Stimulated activated naive CD8-positive, alpha-beta T cell treated with anti-CD3 and anti-CD28 coated beads, Interleukin-15, Interleukin-2, amounts not matched to agents 100 U/mL and 50 U/mL, for 24 hours (primary cell): ENCODE measurements around the gene SMC4.

Experiments
- ATAC-seq: fragments of 150-1000 bp; cut with Tn5 transposase; one replicate; pipeline ENCODE4 v1.10.0; 2021
- DNase-seq: peaks from one replicate; pipeline ENCODE4 v3.0.0; 2021

Gene SMC4

DNA sequence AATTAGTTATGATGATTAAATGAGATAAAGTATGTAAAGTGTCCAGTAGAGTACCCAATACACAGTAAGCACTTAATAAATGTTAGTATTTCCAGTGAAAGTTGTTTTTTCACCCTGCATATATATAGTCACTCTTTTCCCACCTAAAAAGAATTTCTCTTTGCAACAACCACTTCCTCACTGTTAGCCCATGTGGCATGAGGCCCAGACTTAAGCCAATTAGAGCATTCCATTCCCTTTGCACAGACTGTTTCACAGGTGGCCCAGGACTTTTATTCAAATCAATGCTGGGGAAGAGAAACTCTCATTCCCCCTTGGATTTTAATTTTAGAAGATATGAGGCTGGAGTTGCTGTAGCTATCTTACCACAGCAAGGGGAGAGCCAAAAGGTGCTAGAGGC lies 4.2 kb upstream of the SMC4 start:
- ATAC-seq: no peak
- no peak for DNase-seq

DNA sequence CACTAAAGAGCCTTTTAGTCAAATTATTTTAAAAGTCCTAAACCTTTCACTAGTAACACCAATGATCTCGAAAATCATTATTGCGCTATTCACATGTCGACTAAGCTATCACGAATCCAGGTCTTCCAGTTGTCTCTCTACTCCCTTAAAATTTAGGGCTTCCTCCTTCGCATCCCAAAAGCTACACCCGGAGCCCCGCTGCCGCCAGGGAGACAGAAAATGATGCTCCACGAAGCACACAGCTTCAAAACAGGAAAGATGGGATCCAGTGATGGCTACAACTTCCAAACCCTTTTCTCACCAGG lies 678 bp upstream of the SMC4 start:
- ATAC-seq: peak; percentile 2
- no peak for DNase-seq

GRCh38 chr3:160400030-160400701 lies 716 bp downstream of the SMC4 start:
- DNase-seq (peak; percentile 55), ATAC-seq (peak; percentile 4)

DNA sequence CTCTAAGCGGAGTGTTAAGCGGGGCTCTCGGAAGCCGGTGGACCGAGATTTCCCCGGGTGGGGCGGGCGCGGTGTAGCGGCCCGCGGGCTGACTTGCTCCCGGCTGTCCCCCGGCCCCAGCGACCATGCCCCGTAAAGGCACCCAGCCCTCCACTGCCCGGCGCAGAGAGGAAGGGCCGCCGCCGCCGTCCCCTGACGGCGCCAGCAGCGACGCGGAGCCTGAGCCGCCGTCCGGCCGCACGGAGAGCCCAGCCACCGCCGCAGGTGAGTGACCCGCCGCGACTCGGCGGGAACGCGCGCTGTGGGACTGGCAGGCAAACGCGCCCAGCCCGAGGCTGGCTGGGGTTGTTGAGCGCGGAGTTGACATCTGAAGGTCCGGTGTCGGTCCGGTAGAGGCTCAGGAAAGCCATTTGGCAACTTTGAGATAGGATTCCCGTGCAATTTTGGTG lies 1.3 kb downstream of the SMC4 start:
- DNase-seq: peak; percentile 35
- ATAC-seq: no peak

- no peak for DNase-seq
- no peak for ATAC-seq
Measured at GRCh38 chr3:160401291-160402095, 2.0 kb downstream of the SMC4 start.

DNA sequence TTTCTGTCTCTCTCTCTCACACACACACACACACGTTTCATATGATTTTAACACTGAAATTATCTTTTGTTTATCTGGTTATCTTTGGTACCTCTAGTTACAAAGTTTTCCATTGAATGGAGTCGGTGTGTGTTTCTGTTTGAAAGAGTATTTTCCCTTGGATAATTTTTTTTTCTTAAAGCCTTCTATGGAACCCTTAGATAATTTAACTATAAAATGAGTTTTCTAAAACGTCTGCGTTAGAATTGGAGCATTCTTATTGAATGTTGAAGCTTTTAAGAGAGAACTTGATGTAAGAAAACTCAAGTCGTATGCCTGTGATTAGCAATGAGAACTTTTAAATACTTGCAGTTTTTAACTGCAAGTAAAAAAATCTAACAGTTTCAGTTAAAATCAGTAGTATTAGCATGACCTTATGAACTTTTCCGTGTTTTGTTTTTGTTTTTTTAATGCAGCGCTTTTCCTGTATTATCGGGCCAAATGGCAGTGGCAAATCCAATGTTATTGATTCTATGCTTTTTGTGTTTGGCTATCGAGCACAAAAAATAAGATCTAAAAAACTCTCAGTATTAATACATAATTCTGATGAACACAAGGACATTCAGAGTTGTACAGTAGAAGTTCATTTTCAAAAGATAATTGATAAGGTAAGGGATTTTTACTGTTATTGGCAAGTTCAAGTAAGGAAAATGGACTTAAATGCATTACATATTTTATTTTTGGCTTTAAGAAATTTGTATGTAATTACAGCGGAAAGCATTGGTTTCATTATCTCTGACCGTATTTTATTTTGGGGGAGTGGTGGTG lies 3.0 kb downstream of the SMC4 start:
- DNase-seq: no peak

GRCh38 chr3:160403028-160403545 lies 3.6 kb downstream of the SMC4 start:
- ATAC-seq (no peak), DNase-seq (no peak)

More for the DNA sequence above, 3.0 kb downstream of the SMC4 start:
- no peak for ATAC-seq

DNA sequence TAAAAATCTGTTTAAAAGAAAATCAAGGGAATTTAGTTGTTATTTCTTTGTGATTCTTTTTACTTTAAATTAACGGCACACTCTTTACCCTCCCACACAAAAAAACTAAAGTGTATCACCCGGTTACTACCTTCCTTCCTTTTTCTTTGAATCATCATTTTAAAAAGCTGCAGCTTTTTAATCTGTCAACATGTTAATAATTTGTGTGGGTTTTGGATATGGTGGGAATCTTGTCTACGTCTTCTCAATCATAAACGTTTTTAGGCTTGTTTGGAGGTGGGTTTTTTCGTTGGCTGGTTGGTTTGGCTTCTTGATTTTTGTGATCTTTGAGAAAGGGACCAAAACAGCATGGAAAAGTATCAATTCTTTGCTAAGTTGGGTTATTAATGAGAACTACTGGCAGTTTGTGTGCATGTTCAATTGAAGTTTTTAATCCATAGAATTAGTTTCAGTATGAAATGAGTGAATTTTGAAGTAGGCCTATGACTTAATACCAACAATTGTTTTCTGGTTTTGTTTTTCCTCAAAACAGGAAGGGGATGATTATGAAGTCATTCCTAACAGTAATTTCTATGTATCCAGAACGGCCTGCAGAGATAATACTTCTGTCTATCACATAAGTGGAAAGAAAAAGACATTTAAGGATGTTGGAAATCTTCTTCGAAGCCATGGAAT lies 4.5 kb downstream of the SMC4 start:
- DNase-seq (no peak), ATAC-seq (no peak)

- ATAC-seq (no peak), DNase-seq (no peak)
Measured at GRCh38 chr3:160409812-160410610, 10.6 kb downstream of the SMC4 start.

- DNase-seq (no peak), ATAC-seq (no peak)
Measured at GRCh38 chr3:160412477-160412876, 13.0 kb downstream of the SMC4 start.

- ATAC-seq (peak; percentile 69), DNase-seq (peak; percentile 57)
Measured at GRCh38 chr3:160413613-160414248, 14.3 kb downstream of the SMC4 start.

DNA sequence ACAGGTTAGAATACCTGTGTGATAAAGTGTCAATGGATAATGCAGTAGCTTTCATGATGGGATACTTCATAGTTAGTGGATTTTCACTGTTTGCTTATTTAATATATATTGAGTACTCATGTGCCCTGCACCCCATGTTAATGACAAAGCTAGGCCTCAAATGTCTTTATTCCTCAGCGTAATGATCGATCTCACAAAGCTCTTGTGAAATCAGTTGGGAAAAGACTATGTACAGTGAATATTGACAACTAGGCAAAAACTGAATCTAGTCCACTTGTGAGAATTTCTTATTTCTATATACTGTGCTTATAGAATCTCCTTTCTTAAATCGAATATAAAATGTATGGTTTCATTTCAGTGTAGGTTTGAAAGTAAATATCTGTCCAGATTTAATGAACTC lies 17.9 kb downstream of the SMC4 start:
- ATAC-seq (no peak), DNase-seq (no peak)

DNA sequence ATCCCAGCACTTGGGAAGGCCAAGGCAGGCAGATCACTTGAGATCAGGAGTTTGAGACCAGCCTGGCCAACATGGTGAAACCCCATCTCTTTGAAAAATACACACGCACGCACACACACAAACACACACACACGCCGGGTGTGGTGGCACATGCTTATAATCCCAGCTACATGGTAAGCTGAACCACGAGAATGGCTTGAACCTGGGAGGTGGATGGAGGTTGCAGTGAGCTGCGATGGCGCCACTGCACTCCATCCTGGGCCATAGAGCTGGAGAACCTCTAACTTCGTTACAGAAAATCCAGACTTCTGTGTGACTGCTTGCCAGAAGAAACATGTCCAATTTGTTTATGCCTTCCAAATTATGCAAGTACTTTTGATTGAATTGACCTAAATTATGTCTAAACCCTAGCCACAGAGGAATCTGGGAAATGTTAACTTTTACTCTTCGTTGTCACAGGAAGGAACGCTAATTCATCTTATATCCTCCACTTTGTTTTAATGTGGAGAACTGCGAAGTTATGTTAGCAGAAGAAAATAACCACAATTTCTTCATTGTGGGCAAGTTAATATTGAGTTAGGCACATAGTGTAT lies 28.5 kb downstream of the SMC4 start:
- ATAC-seq (no peak), DNase-seq (no peak)

- no peak for ATAC-seq
- no peak for DNase-seq
Measured at GRCh38 chr3:160434071-160434470, 34.6 kb downstream of the SMC4 start.

- no peak for DNase-seq
- ATAC-seq: no peak
Measured at GRCh38 chr3:160435095-160435494, 35.6 kb downstream of the SMC4 start.

DNA sequence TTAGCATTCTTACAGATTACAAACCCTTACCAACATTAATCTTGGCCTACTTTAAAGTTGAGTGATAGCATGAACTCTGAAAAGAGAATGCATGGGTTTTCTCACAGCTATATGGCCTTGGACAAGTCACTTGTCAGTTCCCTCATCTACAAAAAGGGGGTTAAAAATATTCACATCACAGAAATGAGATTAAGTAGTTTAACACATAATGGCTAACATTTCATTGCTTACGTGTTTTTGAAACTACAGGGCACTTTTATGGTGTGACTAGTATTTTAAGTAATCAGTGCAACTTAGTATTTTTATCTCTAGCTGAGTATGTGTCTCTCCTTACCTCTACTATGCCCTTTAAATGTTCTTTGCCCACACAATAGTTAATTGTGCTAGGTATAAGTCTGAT lies 36.3 kb downstream of the SMC4 start:
- ATAC-seq: no peak
- DNase-seq: no peak

- DNase-seq (no peak), ATAC-seq (no peak)
Measured at GRCh38 chr3:160437083-160437455, 37.6 kb downstream of the SMC4 start.

DNA sequence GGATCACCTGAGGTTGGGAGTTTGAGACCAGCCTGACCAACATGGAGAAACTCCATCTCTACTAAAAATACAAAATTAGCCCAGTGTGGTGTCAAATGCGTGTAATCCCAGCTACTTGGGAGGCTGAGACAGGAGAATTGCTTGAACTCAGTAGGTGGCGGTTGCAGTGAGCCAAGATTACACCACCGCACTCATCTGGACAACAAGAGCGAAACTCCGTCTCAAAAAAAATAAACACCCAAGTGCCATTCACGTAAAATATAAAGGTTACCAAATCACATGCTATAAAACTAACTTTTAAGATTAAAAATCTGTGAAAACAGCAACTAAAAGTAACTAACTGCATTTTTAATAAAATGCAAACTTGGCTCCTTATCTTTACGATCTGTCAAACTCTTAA lies 41.2 kb downstream of the SMC4 start:
- DNase-seq (no peak), ATAC-seq (no peak)

DNA sequence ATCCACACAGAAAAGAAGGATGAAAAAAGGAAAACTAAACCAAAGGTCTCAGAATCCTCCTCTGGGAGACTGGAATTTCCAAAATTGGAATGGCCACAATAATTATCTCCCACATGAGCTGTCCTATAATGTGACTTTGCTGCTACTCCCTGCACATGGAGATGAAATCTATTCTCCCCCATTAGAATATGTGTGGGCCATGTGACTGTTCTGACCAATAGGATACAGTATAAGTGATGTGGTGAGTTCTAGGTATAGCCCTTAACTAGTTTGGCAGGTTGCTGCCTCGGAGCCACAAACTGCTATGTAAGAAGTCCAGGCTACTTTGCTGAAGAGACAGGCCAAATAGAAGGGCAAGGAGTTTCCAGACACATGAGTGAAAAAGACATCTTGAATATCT lies 45.0 kb downstream of the SMC4 start:
- no peak for DNase-seq
- no peak for ATAC-seq

DNA sequence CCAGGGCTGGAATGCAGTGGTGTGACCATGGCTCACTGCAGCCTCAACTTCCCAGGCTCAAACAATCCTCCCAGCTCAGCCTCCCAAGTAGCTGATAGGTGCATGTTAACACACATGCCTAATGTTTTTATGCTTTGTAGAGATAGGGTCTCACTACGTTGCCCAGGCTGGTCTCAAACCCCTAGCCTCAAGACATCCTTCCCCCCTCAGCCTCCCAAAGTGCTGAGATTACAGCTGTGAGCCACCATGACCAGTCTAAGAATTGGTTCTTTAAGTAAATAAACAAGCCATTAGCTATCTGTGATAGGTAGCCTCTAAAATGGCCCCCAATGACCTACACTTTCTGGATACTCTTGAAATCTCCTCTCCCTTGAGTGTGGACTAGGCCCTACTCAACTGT lies 46.4 kb downstream of the SMC4 start:
- ATAC-seq (no peak), DNase-seq (no peak)
